DOHH2 (cell line): Measurements from ENCODE around the gene TIMM44.

Experiments used
- CTCF ChIP-seq: fragments of 200-600 bp; sonication (generic); IDR thresholded peaks from one replicate; pipeline ENCODE4 v1.5.1; 2014; ENCODE audit warnings: antibody characterized with exemption, mild to moderate bottlenecking, low read depth, low read length; ENCODE audit not compliant: poor library complexity, severe bottlenecking
- EZH2phosphoT487 ChIP-seq: fragments of 200-600 bp; sonication (generic); IDR thresholded peaks from 2 replicates; pipeline ENCODE4 v1.6.1; 2017; ENCODE audit warnings: borderline replicate concordance, mild to moderate bottlenecking, antibody characterized with exemption, low read length, moderate library complexity, mixed read lengths

- no peak for TF ChIP-seq CTCF
- no peak for TF ChIP-seq EZH2phosphoT487
Observed at GRCh38 chr19:7934766-7935165, 8.7 kb downstream of the TIMM44 start.
